IPS-15b (cell line): ENCODE results near the gene MRPL34.
A peak's percentile ranks its signal among the peaks of the same experiment; 100 is the strongest.
"Not testable (repeated sequence)": the region's sequence is repeated elsewhere in the genome, so short reads cannot be mapped to it uniquely, and the experiment has no call there.

Experiments used
- H3K27me3 ChIP-seq: one replicate; pipeline ENCODE4 v1.6.1; 2013; ENCODE audit warnings: low read length; ENCODE audit not compliant: control insufficient read depth, insufficient read depth
- H3K36me3 ChIP-seq: one replicate; pipeline ENCODE4 v1.6.1; 2013; ENCODE audit warnings: low read length; ENCODE audit not compliant: control insufficient read depth, insufficient read depth
- H3K4me1 ChIP-seq: one replicate; pipeline ENCODE4 v1.6.1; 2013; ENCODE audit warnings: mild to moderate bottlenecking, low read length; ENCODE audit not compliant: control insufficient read depth, insufficient read depth
- H3K4me3 ChIP-seq: one replicate; pipeline ENCODE4 v1.5.1; 2013; ENCODE audit warnings: low read depth, low read length
- H3K9ac ChIP-seq: one replicate; pipeline ENCODE4 v1.6.1; 2013; ENCODE audit warnings: low read depth, mild to moderate bottlenecking, low read length
- H3K9me3 ChIP-seq: one replicate; pipeline ENCODE4 v1.6.1; 2013; ENCODE audit warnings: mild to moderate bottlenecking, low read length; ENCODE audit not compliant: control insufficient read depth, insufficient read depth

MRPL34 gene

DNA sequence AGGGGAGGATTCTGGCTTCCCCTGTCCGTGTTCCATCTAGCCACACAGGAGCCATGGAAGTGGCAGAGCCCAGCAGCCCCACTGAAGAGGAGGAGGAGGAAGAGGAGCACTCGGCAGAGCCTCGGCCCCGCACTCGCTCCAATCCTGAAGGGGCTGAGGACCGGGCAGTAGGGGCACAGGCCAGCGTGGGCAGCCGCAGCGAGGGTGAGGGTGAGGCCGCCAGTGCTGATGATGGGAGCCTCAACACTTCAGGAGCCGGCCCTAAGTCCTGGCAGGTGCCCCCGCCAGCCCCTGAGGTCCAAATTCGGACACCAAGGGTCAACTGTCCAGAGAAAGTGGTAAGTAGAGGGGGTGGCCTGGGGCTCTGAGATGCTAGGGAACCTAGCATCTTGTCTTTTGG, 36.9 kb upstream of the MRPL34 start:
- Histone ChIP-seq H3K4me3 (no peak overlapping the region), H3K27me3 (no peaks in the 10 kb centered on the region), H3K4me1 (peaks cover 9% of the 10 kb centered on the region), H3K9ac (no peak overlapping the region), H3K9me3 (no peaks in the 10 kb centered on the region), H3K36me3 (peaks cover 13% of the 10 kb centered on the region)

DNA sequence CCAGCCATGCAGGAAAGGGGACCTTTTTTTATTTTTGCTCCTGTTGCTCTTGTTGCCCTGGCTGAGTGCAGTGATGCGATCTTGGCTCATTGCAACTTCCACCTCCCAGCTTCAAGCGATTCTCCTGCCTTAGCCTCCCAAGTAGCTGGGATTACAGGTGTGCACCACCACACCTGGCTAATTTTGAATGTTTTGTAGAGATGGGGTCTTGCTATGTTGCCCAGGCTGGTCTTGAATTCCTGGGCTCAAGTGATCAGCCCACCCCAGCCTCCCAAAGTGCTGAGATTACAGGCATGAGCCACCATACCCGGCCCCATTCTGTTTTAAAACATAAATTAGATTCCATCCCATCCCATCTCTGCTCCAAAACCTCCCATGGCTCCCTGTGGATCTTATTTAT, 30.8 kb upstream of the MRPL34 start:
- H3K4me3 ChIP-seq, H3K4me1 ChIP-seq, H3K27me3 ChIP-seq, H3K9me3 ChIP-seq, H3K9ac ChIP-seq: not testable (repeated sequence)
- peaks cover 38% of the 10 kb centered on the region for H3K36me3 ChIP-seq

DNA sequence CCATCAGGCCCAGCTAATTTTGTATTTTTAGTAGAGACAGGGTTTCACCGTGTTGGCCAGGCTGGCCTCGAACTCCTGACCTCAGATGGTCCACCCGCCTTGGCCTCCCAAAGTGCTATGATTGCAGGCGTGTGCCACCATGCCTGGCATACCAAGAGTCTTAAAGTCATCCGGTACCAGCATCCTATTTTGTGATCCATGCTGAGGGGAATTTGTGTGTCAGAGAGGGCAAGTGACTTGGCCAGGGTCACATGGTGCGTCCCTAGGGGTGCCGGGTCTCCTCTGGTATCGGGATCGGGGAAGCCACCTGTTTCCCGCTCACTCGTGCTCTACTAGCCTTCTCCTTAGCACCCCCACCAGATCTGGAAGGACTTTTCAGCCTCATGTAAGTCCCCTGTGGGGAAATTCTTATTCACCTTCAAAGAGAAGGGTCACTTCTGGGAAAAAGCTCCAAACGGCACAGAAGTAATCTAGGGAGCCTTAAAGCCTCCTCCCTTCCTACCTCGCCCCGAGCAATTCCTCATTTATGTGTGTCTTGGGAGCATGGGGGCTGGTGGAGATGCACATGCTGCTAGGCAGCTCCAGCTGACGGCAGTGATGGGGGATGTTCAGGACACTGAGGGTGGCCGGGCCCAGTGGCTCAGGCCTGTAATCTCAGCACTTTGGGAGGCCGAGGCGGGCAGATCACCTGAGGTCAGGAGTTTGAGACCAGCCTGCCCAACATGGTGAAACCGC, 30.1 kb upstream of the MRPL34 start:
- Histone ChIP-seq H3K27me3 (no peaks in the 10 kb centered on the region), H3K9ac (no peak overlapping the region), H3K36me3 (peaks cover 36% of the 10 kb centered on the region), H3K4me3 (no peak overlapping the region), H3K4me1 (no peaks in the 10 kb centered on the region), H3K9me3 (no peaks in the 10 kb centered on the region)

DNA sequence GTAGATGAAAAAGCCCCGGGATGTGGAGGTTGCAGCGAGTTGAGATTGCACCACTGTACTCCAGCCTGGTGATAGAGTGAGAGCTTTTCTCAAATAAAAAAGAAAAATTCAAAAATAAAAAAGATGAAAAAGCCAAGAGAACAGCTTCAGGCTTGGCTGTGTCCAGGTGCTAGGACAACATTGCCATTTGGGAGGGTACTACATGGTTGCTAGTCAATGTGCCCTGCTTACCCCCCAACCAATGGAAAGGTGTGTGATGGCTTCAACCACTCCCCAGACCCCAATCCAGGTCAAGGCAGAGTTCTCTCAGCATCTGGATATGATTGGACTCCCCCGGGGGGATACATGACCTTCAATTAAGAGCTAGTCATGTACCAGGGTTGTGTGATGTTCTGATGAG, 26.2 kb upstream of the MRPL34 start:
- Histone ChIP-seq H3K9ac (no peak overlapping the region), H3K4me3 (no peak overlapping the region), H3K27me3 (no peaks in the 10 kb centered on the region), H3K4me1 (no peaks in the 10 kb centered on the region), H3K9me3 (no peaks in the 10 kb centered on the region), H3K36me3 (peaks cover 34% of the 10 kb centered on the region)

DNA sequence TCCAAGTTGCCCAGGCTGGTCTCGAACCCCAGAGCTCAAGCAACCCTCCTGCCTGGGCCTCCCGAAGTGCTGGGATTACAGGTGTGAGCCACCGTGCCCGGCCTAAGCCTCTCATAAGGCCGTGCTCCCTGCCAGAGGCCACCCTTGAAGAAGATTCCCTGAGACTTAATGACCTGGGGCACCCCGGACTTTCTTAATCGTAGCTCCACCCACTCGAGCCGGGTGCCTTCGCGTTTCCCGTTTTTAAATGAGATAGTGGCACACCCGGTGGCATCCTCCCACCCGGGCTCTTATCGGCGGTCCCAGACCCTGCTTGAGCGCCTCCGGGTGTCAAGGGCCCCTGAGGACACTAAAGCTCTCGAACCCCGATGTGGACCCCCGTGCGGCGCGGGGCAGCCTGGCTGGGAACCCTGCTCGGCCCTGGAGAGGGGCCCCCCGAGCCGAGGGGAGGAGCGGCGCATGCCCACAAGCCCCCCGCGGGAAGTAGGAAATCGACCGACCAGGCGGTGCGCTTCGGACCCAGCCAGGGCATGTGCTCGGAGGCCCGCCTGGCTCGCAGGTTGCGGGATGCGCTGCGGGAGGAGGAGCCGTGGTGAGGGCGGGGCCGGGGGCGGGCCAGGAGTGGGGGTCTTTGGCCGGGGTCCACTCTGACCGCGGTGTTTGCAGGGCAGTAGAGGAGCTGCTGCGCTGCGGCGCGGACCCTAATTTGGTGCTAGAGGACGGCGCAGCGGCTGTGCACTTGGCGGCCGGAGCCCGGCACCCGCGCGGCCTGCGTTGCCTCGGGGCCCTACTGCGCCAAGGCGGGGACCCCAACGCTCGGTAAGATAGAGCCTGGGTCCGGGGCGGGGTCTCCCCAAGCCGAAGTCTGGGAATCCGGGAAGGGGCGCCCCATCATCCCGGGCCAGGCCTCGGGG, 24.0 kb upstream of the MRPL34 start, which contains the start of gene ANKLE1:
TSS of gene ANKLE1 (plus strand) at position 511 of the 914 bp plus-strand sequence. CDS start at position 531, 20 bp downstream.
- H3K4me3 ChIP-seq: peak within 1 kb of the TSS; percentile 75
- peaks cover 31% of the 10 kb centered on the region for H3K36me3 ChIP-seq
- no peaks in the 10 kb centered on the region for H3K4me1 ChIP-seq
- H3K9ac ChIP-seq: no peak within 1 kb of the TSS
- H3K27me3 ChIP-seq: no peaks in the 10 kb centered on the region
- H3K9me3 ChIP-seq: no peaks in the 10 kb centered on the region

DNA sequence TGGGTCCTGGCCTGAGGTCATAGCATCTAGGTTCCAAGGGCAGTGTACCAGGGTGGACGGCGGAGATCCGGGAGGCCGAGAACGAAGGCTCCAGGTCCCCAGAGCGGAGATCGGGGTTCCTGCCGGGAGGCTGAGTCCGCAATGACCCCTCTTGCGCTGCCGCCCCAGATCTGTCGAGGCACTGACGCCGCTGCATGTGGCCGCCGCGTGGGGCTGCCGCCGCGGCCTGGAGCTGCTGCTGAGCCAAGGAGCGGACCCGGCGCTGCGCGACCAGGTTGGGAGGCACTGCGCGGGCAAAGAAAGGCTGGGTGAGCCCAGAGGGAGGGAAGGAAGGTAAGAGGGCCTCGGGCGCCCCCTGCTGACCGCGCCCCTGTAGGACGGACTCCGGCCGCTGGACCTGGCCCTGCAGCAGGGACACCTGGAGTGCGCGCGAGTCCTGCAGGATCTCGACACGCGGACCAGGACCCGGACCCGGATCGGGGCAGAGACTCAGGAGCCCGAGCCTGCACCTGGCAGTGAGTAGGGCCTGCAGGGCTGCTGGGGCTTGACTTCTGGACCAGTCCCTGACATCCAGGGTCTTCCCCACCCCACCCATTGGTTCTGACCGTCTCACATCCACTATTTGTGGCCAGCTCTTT, 23.1 kb upstream of the MRPL34 start:
- H3K9ac ChIP-seq: no peak overlapping the region

DNA sequence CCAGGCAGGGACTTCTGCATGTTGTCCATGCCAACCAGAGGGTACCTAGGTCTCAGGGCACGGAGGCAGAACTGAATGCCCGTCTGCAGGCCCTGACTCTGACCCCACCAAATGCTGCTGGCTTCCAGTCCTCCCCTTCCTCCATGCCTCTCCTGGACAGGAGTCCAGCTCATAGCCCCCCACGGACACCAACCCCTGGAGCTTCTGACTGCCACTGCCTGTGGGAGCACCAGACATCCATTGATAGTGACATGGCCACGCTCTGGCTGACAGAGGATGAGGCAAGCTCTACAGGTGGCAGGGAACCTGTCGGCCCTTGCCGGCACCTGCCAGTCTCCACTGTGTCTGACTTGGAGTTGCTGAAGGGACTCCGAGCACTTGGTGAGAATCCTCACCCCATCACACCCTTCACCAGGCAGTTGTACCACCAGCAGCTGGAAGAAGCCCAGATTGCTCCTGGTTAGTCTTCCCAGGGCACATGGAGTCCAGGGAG, 22.1 kb upstream of the MRPL34 start:
- H3K9me3 ChIP-seq: no peaks in the 10 kb centered on the region
- no peaks in the 10 kb centered on the region for H3K27me3 ChIP-seq
- no peaks in the 10 kb centered on the region for H3K4me1 ChIP-seq
- H3K4me3 ChIP-seq: no peak overlapping the region
- peaks cover 26% of the 10 kb centered on the region for H3K36me3 ChIP-seq
- H3K9ac ChIP-seq: no peak overlapping the region

More for the DNA sequence above, 23.1 kb upstream of the MRPL34 start:
- Histone ChIP-seq H3K4me3 (peak overlapping the region; percentile 75), H3K4me1 (no peaks in the 10 kb centered on the region), H3K9me3 (no peaks in the 10 kb centered on the region), H3K27me3 (no peaks in the 10 kb centered on the region), H3K36me3 (peaks cover 27% of the 10 kb centered on the region)

DNA sequence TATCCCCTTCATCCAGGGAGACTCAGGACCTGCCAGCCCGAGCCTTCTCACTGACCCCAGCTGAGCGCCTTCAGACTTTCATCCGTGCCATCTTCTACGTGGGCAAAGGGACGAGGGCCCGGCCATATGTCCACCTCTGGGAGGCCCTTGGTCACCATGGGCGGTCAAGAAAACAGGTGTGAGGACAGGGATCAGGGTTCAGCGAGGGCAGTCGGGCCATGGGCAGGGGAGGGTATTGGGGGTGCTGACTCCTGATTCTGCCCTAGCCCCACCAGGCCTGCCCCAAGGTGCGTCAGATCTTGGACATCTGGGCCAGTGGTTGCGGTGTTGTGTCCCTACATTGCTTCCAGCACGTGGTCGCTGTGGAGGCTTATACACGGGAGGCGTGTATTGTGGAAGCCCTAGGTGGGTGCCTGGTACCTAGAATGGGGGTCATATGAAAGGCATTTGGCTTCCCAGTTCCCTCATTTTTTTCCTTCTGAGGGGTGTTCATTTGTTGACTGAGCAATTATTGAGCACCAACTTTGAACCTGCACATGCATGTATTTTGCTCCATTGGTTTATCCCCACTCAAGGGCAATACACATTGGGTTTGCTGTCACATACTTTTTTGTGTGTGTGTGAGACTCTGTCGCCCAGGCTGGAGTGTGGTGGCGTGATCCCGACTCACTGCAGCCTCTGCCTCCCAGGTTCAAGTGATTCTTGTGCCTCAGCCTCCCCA, 20.1 kb upstream of the MRPL34 start:
- Histone ChIP-seq H3K4me1 (no peaks in the 10 kb centered on the region), H3K36me3 (peaks cover 21% of the 10 kb centered on the region), H3K9me3 (no peaks in the 10 kb centered on the region), H3K9ac (no peak overlapping the region), H3K27me3 (no peaks in the 10 kb centered on the region), H3K4me3 (no peak overlapping the region)

DNA sequence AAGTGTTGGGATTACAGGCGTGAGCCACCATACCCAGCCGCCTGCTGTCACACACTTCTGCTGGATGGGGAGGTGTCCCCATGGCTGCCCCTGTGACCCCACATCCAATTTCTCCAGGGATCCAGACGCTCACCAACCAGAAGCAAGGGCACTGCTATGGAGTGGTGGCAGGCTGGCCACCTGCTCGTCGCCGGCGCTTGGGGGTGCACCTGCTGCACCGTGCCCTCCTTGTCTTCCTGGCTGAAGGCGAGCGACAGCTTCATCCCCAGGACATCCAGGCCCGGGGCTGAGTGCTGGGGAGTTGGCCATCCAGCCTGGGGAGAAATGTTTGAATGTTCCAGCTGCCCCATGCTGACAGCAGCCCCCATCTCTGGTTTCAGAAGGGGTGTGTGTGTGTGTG, 19.4 kb upstream of the MRPL34 start:
- Histone ChIP-seq H3K4me3 (no peak overlapping the region), H3K27me3 (no peaks in the 10 kb centered on the region), H3K9me3 (no peaks in the 10 kb centered on the region), H3K4me1 (no peaks in the 10 kb centered on the region), H3K36me3 (peaks cover 21% of the 10 kb centered on the region), H3K9ac (no peak overlapping the region)

DNA sequence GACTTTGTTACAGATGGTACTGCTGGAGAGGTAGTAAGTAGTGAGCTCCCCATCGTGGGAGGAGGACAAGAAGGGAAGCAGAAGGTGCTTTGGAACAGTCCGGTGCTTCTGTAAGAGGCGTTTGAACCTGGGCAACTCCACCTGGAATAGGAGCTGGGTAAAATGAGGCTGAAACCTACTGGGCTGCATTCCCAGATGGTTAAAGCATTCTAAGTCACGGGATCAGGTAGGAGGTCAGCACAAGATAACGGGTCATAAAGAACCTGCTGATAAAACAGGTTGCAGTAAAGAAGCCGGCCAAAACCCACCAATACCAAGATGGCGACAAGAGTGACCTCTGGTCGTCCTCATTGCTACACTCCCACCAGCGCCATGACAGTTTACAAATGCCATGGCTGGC, 18.9 kb upstream of the MRPL34 start:
- Histone ChIP-seq H3K27me3 (no peaks in the 10 kb centered on the region), H3K4me3 (no peak overlapping the region), H3K36me3 (peaks cover 21% of the 10 kb centered on the region), H3K9me3 (no peaks in the 10 kb centered on the region), H3K4me1 (no peaks in the 10 kb centered on the region), H3K9ac (no peak overlapping the region)

DNA sequence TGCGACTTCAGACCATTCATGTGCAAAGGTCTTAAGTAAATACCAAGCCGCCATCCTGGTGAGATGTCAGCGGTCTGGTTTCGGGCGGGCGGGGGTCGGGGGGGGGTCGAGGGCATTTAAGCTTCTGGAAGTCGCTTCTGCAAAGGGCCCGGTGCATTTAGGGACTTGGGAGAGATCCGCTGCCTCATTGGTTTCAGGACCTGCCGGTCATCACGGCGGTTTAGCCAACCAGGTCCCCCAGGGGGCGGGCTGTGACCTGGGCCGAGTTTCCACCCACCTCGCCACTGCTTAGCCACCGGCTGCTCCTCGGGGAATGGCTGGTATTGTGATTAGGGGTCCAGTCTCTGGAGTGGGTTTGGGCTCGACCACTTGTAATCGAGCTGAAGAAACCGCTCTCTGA, 16.2 kb upstream of the MRPL34 start:
- peaks cover 15% of the 10 kb centered on the region for H3K36me3 ChIP-seq
- no peaks in the 10 kb centered on the region for H3K27me3 ChIP-seq
- no peaks in the 10 kb centered on the region for H3K9me3 ChIP-seq
- H3K4me1 ChIP-seq: peaks cover 2% of the 10 kb centered on the region
- peak overlapping the region; percentile 32 for H3K4me3 ChIP-seq
- no peak overlapping the region for H3K9ac ChIP-seq
